ENCODE data around the gene HSD17B14.
"Not testable (repeated sequence)": the region's sequence is repeated elsewhere in the genome, so short reads cannot be mapped to it uniquely, and the experiment has no call there.

The HSD17B14 gene

GRCh38 chr19:48836089-48837017 is at the start of gene HSD17B14:
Gene HSD17B14, minus strand, starts transcription at chr19:48836491. Its CDS starts 80 bp downstream, at chr19:48836411.
- DNase-seq: no peak

DNA sequence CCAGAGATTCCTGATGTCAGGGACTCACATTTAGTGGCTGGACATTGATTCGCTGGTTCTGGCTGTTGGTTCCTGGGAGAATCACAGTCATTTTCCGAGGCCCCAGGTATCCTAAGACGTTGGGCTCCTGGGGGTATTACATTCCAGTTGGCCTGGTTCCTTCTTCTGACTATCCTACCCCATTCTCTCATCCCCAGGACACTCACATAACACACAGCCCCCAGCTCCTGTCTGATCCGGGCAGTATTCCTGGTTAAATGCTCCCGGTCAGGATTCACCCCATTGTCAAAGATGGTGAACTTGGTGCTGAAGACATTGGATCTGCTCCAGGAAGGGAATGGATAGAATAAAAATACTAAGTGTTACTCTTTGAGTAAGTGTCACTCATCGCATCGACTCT is 47.4 kb upstream of the HSD17B14 start:
- DNase-seq: no peak

DNA sequence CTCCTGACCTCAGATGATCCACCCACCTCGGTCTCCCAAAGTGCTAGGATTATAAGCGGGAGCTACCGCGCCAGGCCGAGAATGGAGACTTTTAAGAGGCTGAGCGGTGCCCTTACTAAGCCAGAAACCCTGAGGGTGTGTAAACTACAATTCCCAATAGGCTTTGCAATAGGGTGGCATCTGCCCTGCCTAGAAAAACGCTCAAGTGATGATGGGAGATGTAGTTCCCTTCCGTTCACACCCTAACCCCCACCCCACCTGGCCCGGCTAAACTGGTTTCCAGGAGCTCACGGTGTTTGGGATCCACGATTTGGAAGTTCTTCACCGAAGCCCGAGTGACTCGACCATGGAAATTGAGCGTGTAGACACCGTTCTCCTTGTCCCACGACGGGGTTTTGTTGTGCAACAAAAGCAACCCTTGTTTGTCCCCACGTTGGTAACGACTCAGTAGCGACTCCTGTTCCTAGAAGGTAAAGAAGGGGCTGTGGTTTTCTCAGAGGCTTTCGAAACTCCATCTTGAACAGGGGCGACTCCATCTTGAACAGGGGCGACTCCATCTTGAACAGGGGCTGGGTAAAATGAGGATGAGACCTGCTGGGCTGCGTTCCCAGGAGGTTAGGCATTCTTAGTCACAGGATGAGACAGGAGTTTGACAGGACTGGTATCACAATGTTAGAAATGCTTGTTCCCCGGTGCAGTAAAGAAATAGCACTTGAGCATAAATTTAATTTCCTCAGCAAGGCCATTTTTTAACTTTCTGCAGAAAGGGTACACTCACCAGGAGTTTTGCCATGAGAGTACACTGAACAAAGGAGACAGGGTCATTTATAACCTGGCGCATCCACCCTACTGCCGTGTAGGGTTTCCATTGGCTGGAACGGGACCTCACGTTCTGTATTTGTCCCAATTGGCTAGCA is 45.7 kb upstream of the HSD17B14 start:
- no peak for DNase-seq

DNA sequence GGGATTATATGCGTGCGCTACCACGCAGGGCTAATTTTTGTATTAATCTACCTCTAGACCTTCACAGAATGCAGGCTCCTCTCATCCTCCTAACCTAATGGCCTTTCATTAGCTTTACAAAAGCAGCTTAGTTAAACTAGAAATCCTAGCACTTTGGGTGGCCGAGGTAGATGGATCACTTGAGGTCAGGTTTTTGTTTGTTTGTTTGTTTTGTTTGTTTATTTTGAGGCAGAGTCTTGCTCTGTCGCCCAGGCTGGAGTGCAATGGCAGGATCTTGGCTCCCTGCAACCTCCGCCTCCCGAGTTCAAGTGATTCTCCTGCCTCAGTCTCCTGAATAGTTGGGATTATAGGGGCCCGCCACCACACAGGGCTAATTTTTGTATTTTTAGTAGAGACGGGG is 43.4 kb upstream of the HSD17B14 start:
- DNase-seq: not testable (repeated sequence)

DNA sequence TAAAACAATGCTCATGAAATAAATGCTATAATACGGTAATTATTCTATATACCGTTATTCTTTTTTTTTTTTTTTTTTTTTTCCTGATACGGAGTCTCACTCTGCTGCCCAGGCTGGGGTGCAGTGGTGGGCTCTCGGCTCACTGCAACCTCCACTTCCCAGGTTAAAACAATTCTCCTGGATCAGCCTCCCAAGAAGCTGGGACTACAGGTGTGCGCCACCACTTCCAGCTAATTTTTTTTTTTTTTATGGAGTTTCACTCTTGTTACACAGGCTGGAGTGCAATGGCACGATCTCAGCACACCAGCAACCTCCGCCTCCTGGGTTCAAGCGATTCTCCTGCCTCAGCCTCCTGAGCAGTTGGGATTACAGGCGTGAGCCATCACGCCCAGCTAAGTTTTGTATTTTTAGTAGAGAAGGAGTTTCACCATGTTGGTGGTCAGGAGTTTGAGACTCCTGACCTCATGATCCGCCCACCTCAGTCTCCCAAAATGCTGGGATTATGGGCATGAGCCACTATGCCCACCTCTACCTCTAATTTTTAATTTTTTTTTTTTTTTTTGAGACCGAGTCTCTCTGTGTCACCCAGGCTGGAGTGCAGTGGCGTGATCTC is 42.8 kb upstream of the HSD17B14 start:
- no peak for DNase-seq

DNA sequence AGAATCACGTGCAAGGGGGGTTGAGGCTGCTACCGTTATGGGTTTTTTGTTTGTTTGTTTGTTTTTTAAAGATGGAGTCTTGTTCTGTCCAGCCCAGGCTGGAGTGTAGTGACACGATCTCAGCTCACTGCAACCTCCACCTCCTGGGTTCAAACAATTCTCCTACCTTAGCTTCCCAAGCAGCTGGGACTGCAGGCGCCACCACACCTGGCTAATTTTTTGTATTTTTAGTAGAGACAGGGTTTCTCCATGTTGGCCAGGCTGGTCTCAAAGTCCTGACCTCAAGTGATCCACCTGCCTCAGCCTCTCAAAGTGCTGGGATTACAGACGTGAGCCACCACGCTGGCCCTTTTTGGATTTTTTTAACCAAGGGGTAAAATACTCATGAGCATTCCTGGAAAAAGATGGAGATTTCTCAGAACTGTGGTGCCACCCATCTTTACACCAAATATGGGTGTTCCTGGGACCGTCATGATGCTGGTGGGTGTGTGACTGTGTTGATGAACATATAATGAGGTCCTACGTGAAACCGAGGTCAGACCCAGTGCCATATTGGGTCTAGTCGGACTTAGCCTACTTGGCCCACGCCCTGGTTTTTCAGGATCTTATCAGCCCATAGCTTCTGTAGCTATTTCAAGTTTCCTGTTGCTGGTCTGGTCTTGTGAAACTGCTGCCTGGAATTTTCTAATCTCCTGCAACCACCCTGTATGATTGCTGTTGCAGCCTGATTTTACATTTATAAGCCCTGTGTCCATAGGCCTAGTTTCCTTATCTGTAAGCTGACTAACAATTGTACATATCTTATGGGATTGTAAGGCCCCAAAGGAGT is 42.1 kb upstream of the HSD17B14 start:
- no peak for DNase-seq

- no peak for DNase-seq
Observed at GRCh38 chr19:48877855-48878195, 41.5 kb upstream of the HSD17B14 start.

DNA sequence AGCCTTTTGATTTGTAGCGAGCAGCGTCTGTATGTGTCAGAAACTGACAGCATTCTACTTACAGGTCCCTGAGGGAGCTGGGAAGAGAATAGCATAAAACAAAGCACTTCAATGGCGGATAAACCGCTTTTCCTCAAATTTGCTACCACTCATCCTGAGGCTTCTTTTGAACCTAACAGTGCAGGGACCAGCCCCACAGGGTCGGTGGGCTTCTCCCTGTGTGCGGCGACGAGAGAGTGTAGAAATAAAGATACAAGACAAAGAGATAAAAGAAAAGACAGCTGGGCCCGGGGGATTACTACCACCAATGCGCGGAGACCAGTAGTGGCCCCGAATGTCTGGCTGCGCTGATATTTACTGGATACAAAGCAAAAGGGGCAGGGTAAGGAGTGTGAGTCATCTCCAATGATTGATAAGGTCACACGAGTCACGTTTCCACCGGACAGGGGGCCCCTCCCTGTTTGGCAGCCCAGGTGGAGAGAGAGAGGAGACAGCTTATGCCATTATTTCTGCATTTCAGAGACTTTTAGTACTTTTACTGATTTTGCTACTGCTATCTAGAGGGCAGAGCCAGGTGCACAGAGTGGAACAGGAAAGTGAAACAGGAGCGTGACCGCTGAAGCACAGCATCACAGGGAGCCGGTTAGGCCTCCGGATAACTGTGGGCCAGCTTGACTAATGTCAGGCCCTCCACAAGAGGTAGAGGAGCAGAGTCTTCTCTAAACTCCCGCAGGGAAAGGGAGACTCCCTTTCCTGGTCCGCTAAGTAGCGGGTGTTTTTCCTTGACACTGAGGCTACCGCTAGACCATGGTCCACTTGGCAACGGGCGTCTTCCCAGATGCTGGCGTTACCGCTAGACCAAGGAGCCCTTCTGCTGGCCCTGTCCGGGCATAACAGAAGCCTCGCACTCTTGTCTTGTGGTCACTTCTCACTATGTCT is 40.0 kb upstream of the HSD17B14 start:
- not testable (repeated sequence) for DNase-seq

DNA sequence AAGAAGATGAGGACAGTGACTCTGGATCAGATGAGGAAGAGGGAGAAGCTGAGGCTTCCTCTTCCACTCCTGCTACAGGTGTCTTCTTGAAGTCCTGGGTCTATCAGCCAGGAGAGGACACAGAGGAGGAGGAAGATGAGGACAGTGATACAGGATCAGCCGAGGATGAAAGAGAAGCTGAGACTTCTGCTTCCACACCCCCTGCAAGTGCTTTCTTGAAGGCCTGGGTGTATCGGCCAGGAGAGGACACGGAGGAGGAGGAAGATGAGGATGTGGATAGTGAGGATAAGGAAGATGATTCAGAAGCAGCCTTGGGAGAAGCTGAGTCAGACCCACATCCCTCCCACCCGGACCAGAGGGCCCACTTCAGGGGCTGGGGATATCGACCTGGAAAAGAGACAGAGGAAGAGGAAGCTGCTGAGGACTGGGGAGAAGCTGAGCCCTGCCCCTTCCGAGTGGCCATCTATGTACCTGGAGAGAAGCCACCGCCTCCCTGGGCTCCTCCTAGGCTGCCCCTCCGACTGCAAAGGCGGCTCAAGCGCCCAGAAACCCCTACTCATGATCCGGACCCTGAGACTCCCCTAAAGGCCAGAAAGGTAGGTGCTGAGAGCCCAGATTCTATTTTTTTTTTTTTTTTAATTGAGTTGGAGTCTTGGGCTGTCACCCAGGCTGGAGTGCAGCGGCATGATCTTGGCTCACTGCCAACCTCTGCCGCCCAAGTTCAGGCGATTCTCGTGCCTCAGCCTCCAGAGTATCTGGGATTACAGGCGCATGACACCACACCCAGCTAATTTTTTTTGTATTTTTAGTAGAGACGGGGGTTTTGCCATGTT is 38.2 kb upstream of the HSD17B14 start:
- no peak for DNase-seq

- no peak for DNase-seq
Observed at GRCh38 chr19:48873476-48874302, 37.4 kb upstream of the HSD17B14 start.

DNA sequence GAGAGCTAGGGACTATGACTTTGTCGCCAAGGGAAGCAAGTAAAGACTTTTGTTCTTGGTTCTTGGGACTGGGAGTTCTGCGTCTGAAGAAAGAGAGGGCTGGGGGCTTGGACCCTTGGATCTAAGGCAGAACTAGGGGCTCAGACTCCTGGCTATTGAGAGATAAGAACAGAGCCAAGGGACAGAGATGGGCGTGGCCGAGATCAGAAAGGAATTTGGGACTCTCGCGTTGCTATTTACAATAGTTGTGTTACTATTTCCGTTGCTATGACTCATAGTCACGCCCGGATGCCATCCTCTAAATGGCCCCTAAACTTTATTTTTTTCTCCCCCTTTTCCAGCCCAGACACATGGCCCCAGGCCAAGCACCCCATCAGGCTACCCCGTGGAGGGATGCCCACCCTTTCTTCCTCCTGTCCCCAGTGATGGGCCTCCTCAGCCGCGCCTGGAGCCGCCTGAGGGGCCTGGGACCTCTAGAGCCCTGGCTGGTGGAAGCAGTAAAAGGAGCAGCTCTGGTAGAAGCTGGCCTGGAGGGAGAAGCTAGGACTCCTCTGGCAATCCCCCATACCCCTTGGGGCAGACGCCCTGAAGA is 36.7 kb upstream of the HSD17B14 start:
- no peak for DNase-seq

- peak; percentile 69 for DNase-seq
Observed at GRCh38 chr19:48872182-48872883, 36.0 kb upstream of the HSD17B14 start, which contains the start of gene PPP1R15A. Gene PPP1R15A, plus strand, starts transcription at chr19:48872421. Its CDS starts 813 bp downstream, at chr19:48873234.

DNA sequence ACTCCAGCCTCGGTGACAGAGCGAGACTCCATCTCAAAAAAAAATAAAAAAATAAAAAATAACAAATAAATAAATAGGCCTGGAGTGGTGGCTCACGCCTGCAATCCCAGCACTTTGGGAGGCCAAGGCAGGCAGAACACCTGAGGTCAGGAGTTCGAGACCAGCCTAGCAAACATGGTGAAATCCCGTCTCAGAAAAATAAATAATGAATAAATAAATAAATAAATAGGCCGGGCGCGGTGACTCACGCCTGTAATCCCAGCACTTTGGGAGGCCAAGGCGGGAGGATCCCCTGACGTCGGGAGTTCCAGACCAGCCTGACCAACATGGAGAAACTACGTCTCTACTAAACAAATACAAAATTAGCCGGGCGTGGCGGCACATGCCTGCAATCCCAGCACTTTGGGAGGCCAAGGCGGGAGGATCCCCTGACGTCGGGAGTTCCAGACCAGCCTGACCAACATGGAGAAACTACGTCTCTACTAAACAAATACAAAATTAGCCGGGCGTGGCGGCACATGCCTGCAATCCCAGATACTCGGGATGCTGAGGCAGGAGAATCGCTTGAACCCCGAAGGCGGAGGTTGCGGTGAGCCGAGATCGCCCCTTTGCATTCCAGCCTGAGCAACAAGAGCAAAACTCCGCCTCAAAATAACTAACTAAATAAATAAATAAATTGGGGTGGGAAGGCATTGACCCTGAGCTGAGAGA is 35.3 kb upstream of the HSD17B14 start:
- not testable (repeated sequence) for DNase-seq

DNA sequence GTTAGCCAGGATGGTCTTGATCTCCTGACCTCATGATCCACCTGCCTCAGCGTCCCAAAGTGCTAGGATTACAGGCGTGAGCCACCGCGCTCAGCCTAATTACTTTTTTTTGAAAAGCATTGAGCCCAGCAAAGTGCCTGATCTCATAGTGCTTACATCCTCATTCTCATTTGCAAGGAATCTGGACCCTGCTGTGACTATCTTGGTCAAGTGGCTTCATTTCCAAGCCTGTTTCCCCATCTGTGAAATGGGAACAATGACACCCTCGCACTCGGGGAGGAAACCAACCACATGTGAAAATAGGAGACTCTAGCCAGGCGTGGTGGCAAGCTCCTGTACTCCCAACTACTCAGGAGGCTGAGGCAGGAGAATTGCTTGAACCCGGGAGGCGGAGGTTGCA is 33.8 kb upstream of the HSD17B14 start:
- no peak for DNase-seq

DNA sequence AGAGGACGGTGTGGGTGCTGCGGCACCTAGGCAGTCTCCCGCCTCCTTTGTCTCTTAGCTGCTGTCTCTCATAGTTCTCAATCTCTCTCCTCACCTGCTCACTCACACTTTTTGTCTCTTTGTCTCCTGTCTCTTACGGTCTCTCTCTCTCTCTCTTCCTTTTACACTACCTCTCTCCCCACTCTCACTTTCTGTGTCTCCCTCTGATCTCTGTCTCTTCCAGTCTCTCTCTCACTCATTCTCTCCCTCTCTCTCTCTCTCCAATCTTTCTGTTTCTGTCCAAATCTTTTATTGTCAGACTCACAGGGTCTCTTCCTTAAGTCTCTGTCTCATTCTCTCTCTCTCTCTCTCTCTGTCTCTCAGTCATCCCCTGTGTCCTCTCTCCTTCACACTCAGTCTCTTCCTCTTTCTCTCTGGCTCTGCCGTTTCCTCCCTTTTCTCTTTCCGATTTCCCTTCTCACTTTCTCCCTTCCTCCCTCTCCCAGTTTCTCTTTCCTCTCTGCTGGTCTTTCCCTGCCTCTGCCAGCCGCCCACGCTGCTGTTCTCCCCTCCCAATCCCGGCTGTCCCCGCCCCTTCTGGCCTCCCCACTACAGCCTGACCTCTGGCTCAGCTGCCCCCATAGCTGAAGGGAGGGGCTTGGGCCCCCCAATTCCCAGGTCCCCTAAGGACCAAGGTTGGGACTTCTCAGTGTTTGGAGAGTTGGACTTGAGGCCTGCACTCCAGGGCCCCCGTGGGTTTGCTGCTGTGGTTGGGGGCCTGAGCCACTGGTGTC is 32.0 kb upstream of the HSD17B14 start, which contains the start of gene PLEKHA4:
Gene PLEKHA4, minus strand, starts transcription at position 504 of the 773 bp plus-strand sequence. CDS start 997 bp downstream, outside the sequence.
- DNase-seq: no peak

GRCh38 chr19:48867746-48868113 is 31.4 kb upstream of the HSD17B14 start:
- no peak for DNase-seq
